ENCODE data around the gene TMEM106C.

Gene TMEM106C

DNA sequence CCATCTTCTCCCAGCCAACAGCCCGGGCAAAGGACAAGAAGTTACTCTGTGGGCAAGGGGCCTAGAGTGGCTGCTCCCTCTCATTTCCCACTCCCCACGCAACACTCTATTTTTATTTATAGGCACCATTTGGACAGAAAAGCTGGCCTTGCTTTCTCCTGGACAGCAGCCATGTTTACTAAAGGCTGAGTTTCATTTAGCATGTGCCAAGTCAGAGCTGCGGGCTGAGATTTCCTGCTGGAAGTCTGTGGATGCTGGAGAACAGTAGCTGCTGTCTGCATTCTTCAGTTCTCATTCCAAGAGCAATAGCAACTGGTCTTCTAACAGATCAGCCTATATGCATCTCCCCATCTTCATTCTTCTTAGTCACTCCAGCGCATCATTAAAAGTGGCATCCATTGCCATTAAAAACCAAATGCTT lies 32.6 kb downstream of the TMEM106C start:
- DNase-seq (ENCODE audit: low read depth in 2 of 2), result no peak

- no peak for DNase-seq (ENCODE audit: low read depth in 2 of 2)
Observed at GRCh38 chr12:47997321-47997720, 33.9 kb downstream of the TMEM106C start.

GRCh38 chr12:47999816-48000215 lies 36.4 kb downstream of the TMEM106C start:
- no peak for DNase-seq (ENCODE audit: low read depth in 2 of 2)

GRCh38 chr12:48000878-48001504 lies 37.6 kb downstream of the TMEM106C start:
- no peak for DNase-seq (ENCODE audit: low read depth in 2 of 2)

DNA sequence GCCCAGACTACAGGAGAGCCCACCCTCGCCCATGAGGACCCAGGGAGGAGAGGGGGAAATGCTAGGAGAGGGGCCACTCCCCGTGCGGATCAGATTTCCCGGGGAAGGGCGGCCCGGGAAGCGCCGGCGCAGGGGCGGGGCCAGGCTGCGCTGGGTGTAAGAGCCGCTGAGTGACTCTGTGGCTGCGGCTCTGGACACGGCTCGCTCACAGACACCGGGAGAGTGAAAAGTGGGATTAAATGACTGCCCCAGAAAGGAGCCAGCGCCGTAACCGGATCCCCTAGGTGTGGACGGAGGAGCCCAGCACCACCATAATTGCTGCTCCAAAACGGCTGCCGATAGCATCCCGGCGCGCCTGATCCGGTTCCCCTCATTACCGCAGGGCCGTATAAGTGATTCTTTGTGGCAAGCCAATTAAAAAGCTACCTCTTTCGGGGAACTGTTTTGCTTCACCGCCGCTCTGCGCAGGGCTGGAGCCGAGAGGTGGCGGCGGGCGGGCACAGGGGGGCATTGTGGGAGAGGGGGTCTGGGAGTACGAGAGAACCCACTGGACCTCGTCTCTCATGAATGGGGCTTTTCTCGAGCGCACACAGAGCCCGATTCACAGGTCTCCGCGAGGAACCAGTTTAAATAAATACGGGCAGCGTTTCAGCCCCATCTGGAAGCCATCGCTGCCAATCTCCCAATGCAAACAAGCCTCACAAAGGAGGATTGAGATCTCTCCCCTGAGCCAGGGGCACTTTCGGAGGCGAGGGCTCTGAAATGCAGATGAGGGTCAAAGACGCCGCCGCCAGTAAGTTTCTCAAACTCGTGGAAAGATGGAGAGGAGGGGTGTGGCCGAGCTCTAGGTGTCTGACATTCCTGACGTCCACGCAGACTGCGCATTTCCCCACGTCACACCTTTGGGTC lies 38.4 kb downstream of the TMEM106C start:
- no peak for DNase-seq (ENCODE audit: low read depth in 2 of 2)

DNA sequence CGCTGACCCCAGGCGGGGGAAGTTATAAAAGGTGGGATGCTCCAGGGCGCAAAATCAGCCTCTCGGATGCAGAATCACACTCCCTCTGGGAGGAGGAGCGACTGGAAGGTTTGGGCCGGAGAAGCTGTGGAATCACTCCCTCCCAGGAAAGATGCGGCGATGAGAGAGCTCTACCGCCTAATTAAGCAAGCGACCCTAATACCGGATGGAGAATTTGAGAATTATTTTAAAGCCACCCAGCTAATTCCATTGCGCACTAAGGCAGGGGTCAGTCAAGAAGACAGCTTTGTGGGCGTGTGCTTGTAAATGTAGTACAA lies 39.0 kb downstream of the TMEM106C start:
- DNase-seq (ENCODE audit: low read depth in 2 of 2), result no peak

GRCh38 chr12:48002773-48003218 lies 39.4 kb downstream of the TMEM106C start:
- DNase-seq (ENCODE audit: low read depth in 2 of 2), result no peak

DNA sequence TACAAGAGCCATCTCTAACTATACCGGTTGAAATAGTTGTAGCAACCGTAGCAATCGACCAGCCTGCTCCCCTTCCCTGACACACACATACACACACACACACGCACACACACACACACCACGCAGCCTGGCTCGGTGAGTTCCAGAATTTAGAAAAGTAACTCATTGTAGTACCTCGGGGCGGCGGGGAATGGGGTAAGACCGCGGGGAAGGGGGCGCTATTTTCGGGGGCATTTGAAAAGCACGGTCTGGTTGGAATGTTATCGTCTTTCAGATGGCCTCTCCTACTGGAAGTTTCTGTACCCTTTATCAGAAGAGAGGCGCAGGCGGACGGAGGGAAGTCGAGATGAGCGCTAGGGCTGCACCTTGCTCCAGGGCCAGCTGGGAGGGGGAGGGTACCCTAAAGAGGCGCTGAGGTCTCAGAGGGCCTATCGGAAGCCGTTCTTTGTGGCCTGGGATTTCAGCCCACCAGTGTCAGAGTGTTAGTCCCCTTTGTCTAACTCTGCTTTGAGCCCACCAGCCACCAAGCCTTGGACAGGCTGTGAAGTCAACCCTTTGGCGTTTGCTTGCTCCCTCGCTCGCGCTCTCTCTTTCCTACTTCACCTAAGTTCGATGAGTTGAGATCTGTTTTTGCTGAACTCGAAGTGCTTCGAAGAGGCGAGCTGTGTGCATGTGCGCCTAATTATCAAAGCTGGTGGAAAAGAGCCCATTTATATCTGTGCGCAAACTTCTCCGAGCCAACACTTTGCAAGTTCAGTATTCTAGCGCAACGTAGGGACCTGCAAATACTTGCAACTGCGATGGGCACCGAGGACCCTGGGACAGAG lies 40.0 kb downstream of the TMEM106C start:
- DNase-seq (ENCODE audit: low read depth in 2 of 2), result no peak

DNA sequence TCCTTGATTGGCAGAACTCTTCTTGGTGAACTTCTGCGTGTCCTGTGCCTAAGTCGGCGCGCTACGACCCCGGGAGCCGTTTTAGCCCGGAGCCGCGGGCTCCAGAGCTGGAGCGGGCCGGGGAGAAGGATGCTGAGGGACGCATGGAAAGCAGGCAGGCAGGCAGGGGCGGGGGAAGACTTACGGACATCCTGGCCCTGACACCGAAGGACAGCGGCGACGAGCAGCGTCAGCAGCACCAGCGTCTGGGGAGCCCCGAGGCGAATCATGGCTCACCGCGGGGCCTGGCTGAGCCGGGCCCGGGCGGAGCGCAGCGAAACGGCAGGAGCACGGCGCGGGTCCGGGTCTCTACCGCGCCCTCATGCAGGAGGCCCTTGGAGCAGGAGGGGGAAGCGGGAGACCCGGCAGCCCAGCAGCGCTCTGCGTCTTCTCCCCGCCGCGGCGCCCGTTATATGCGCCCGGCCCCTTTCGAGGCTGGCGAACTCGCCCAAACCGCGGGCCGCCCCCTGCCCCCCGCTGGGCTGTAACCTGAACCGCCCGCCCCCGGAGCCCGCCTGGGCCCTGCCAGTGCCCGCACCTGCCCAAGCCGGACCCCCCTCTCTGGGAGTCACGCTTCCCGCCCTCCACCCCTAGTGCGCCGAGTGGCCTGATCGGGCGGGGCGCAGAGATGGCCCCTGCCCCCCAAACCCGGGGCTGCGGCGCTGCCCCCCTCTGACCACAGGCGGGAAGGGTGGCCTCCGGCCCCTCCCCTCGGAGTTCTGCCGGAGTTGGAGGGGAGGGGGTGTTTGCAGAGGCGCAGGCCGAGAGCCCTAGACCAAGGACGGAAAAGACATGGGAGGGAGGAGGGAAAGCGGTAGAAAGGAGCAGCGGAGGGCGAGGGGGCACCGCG lies 40.9 kb downstream of the TMEM106C start, which contains the start of gene COL2A1:
Gene COL2A1 (minus strand): TSS at position 424 of the 889 bp plus-strand sequence. CDS start 155 bp downstream, at position 269.
- DNase-seq (ENCODE audit: low read depth in 2 of 2), result no peak

DNA sequence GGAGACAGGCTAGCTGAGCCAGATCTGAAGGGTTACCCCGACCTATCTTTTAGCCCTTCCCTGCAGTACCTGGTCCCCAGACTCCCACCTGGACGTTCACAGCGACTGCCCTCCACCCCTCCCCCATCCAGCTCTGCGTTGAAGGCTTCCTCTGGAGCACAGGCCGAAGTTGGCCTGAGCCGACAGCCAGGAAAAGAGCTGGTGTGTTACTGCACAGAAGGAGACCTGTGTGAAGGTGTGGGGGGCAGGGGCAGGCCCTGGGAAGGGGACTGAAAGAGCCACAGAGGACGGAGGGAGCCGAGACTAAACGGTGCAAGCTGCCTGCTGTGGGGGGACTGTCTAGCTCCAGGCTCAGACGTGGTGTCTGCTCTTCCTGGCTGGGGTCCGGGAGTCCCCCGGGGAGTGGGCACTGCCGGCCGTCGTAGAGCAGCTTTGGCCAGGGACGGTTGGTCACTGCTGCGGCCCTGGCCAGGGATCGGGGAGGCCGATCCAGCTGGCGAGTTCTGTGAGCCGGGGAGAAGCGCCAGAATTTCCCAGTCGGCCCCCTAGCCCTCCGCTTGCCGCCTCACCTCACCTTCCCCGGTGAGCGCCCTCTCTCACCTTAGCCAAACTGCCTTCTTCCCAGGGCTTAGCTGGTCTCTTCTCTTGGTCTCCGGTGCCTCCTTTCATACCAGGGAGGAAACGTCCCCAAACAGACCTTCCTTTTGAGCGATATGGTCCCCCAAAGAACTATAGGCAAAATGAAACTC lies 41.8 kb downstream of the TMEM106C start:
- no peak for DNase-seq (ENCODE audit: low read depth in 2 of 2)

DNA sequence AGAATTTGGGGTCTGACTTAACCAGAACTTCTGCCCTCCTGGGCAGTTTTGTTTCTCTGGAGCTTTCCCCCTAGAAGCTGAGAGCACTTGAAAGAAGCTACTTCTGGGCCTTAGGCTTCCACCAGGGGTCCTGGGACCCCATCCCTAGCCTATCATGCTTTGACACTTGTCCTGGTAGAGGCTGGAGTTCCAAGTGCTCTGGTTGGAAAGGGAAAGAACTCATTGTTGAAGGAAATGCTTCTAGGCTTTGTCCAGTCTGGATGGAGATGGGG lies 42.3 kb downstream of the TMEM106C start:
- no peak for DNase-seq (ENCODE audit: low read depth in 2 of 2)

GRCh38 chr12:48007206-48007605 lies 43.8 kb downstream of the TMEM106C start:
- no peak for DNase-seq (ENCODE audit: low read depth in 2 of 2)

DNA sequence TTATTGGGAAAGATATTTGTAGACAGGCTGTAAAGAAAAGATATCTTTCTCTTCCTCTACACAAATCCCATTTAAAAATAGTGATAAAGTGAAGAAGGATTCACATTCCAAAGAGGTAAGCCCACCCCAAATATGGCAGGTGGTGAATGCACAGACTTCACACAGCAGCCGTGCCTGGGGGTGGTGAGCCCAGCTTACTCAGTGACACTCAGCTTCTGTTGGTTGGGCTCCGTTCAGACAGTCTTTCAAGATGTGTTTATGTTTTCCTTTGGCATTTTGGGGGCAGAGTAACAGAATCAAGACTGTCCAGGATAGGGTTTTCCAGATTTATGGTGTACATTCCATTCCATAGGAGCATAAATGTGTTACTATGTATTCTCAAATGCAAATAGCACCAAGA lies 45.0 kb downstream of the TMEM106C start:
- no peak for DNase-seq (ENCODE audit: low read depth in 2 of 2)

DNA sequence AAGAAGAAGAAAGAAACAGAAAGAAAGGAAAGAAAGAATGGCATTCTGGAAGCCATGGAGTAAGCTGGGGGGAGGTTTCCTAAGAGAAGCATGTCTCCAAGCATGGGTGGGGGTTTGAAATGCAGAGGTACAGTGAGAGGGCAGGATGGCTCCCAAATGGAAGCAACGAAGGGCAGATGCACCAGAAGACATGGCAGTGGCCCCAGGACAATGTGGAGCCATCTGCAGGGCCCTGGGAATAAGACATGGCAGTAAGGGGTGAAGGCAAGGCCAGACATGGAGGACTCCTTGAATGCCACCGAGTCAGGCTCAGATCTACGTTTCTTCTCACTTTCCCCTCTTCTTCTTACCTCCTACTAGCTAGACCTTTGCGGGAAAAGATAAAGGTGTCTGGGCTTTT lies 45.6 kb downstream of the TMEM106C start:
- no peak for DNase-seq (ENCODE audit: low read depth in 2 of 2)

GRCh38 chr12:48009471-48009870 lies 46.1 kb downstream of the TMEM106C start:
- no peak for DNase-seq (ENCODE audit: low read depth in 2 of 2)

DNA sequence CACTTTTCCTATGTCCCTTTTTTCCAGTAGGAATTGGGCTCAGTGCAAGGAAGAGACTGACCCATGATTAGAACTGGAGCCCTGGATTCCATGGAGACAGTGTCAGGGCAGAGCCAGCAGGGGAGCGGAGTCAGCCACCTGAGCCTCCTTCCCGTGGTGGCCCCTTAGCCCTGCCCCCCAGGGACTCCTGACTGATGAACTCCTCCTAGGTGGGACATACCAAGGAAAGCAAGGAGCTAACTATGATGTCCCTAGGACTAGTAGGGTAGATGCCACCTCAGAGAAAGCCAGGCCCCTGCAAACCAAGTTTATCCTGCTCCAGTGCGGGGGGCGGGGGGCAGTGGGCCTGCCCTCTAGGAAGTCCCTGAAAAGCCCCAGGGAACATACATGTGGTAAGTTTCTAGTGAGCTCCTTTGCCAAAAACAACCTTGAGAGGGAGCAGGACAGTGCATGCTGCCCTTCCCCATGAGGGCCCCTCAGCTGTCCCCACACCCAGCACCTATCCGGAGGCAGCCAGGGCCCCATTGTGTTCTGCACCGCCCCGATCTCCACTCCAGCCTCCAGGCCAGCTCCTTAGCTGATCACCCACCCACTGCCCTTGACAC lies 47.1 kb downstream of the TMEM106C start:
- no peak for DNase-seq (ENCODE audit: low read depth in 2 of 2)

GRCh38 chr12:48012070-48012469 lies 48.7 kb downstream of the TMEM106C start:
- DNase-seq (ENCODE audit: low read depth in 2 of 2), result no peak

GRCh38 chr12:48013287-48013686 lies 49.9 kb downstream of the TMEM106C start:
- DNase-seq (ENCODE audit: low read depth in 2 of 2), result no peak

- no peak for DNase-seq (ENCODE audit: low read depth in 2 of 2)
Observed at GRCh38 chr12:48015129-48015528, 51.7 kb downstream of the TMEM106C start.

DNA sequence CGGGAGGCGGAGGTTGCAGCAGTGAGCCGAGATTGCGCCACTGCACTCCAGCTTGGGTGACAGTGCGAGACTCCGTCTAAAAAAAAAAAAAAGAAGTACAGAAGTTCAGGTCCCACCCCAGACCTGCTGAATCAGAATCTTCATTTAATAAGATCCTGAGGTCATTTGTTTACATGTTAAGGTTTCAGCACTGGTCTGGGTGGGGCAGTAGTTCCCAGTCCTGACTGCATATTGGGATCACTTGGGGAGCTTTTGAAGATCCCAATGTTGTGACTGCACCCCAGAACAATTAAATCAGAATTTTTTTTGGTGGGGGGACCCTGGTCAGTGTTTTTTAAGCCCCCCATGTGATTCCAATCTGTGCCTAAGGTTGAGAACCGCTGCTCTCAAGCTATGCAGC lies 52.6 kb downstream of the TMEM106C start:
- no peak for DNase-seq (ENCODE audit: low read depth in 2 of 2)

Data from stimulated activated CD8-positive, alpha-beta memory T cell treated with anti-CD3 and anti-CD28 coated beads, Interleukin-7, amount 100 ng/mL, for 1 hour (primary cell).